Measurements from ENCODE around the gene NR2F6. TPM values are rescaled to one million over a fixed set of nuclear protein-coding genes. Genes with fewer than 3 reads are reported as not detected.

Gene NR2F6
- total and polyA plus RNA-seq, 2 of the 4 experiments (the other 2 are of a cell fraction) = 8.4 to 20.5 TPM

DNA sequence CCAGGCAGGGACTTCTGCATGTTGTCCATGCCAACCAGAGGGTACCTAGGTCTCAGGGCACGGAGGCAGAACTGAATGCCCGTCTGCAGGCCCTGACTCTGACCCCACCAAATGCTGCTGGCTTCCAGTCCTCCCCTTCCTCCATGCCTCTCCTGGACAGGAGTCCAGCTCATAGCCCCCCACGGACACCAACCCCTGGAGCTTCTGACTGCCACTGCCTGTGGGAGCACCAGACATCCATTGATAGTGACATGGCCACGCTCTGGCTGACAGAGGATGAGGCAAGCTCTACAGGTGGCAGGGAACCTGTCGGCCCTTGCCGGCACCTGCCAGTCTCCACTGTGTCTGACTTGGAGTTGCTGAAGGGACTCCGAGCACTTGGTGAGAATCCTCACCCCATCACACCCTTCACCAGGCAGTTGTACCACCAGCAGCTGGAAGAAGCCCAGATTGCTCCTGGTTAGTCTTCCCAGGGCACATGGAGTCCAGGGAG, 37.8 kb upstream of the NR2F6 start:
- Histone ChIP-seq H3K23ac (ENCODE audit: low read depth, low read length) (no peak overlapping the region), H3K56ac (ENCODE audit: extremely low read depth, insufficient read depth, low read length) (no peak overlapping the region), H3K36me3 (ENCODE audit: control insufficient read depth, insufficient read depth, low read length) (peaks cover 5% of the 10 kb centered on the region), H2AK5ac (ENCODE audit: low read depth, low read length) (no peak overlapping the region), H3K4ac (ENCODE audit: low read depth, low read length) (no peak overlapping the region), H4K20me1 (ENCODE audit: insufficient read depth, low read length) (no peaks in the 10 kb centered on the region), H3K9me3 (ENCODE audit: control insufficient read depth, insufficient read depth, low read length) (no peaks in the 10 kb centered on the region), H2AFZ (replicated peaks; ENCODE audit: low read length, poor library complexity) (no peak overlapping the region), H3K9me1 (ENCODE audit: insufficient read depth, low read length) (no peaks in the 10 kb centered on the region), H4K91ac (ENCODE audit: insufficient read depth, low read depth, low read length) (no peak overlapping the region), H3K27me3 (ENCODE audit: control insufficient read depth, insufficient read depth, low read length) (no peaks in the 10 kb centered on the region), H3K27ac (ENCODE audit: insufficient read depth, low read length) (no peak overlapping the region), H3K4me2 (ENCODE audit: low read depth, low read length) (no peak overlapping the region), H3K4me1 (ENCODE audit: control insufficient read depth, insufficient read depth, low read length) (no peaks in the 10 kb centered on the region), H2BK5ac (ENCODE audit: low read depth, low read length, poor library complexity, severe bottlenecking) (no peak overlapping the region), H3K9ac (ENCODE audit: low read depth, low read length) (no peak overlapping the region), H3K4me3 (ENCODE audit: insufficient read depth, low read depth, low read length) (no peak overlapping the region), H3K18ac (ENCODE audit: low read depth, low read length) (no peak overlapping the region), H4K8ac (ENCODE audit: low read depth in 2 of 2, low read length in 2 of 2) (no peak overlapping the region), H3K79me1 (ENCODE audit: low read depth in 1 of 2, low read length in 2 of 2) (no peaks in the 10 kb centered on the region), H2BK20ac (ENCODE audit: low read depth, low read length) (no peak overlapping the region), H2AK9ac (replicated peaks; ENCODE audit: low read depth, low read length, poor library complexity) (no peak overlapping the region), H2BK15ac (ENCODE audit: low read depth, low read length) (no peak overlapping the region), H4K5ac (ENCODE audit: low read depth, low read length) (no peak overlapping the region), H2BK120ac (ENCODE audit: low read depth, low read length) (no peak overlapping the region), H3K14ac (replicated peaks; ENCODE audit: low read depth, low read length) (no peak overlapping the region)
- POLR2A ChIA-PET (ENCODE audit: unreplicated experiment) = no interaction called here
- dilution Hi-C loops (cut with HindIII; ENCODE audit: low sequenced_read_pairs, unreplicated experiment) = no loop called here
- in situ Hi-C loops (cut with MboI; ENCODE audit: low sequenced_read_pairs) = loop anchor here (10.0 kb wide), 1 partner anchor 79 kb away; no protein-coding TSS in a partner anchor
- CTCF ChIA-PET = interaction anchor here (0.9 kb wide), 1 partner anchor 22 kb away, joined by 3 read pairs; no protein-coding TSS in a partner anchor
- intact Hi-C loops (cut with micrococcal nuclease) = loop anchor here (2.0 to 10.0 kb wide), 2 partner anchors 387 to 509 kb away; no protein-coding TSS in a partner anchor
- DNase-seq = no peak
- WGBS, 2 experiments (ENCODE audit: extremely low coverage in 2 of 2, insufficient read length in 1 of 2) = 20% methylated on average over 1 of the region's 7 CpGs; no CpG with 5 or more reads in 1 of the 2 experiments
- no peak for ATAC-seq (ENCODE audit: low read depth)
- BruUV-seq (replicated peaks) = no TSS peak
- TF ChIP-seq, protein P1, sequence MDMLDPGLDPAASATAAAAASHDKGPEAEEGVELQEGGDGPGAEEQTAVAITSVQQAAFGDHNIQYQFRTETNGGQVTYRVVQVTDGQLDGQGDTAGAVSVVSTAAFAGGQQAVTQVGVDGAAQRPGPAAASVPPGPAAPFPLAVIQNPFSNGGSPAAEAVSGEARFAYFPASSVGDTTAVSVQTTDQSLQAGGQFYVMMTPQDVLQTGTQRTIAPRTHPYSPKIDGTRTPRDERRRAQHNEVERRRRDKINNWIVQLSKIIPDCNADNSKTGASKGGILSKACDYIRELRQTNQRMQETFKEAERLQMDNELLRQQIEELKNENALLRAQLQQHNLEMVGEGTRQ (IDR thresholded peaks at IDR 0.05; ENCODE audit: low read depth, low read length) = no peak
- TF ChIP-seq MAZ (IDR thresholded peaks at IDR 0.05; ENCODE audit: borderline replicate concordance, low read depth, low read length) (no peak), RAD21 (IDR thresholded peaks at IDR 0.05; ENCODE audit: low read length) (no peak), RCOR1 (IDR thresholded peaks at IDR 0.05; ENCODE audit: insufficient replicate concordance, low read length) (no peak), SMC3 (IDR thresholded peaks at IDR 0.05; ENCODE audit: low read depth, low read length) (no peak), MAFK (IDR thresholded peaks at IDR 0.05; ENCODE audit: low read depth, low read length) (no peak), NFE2L2 (IDR thresholded peaks at IDR 0.05; ENCODE audit: low read depth, low read length) (no peak), BHLHE40 (IDR thresholded peaks at IDR 0.05; ENCODE audit: low read depth, low read length) (no peak), POLR2A (IDR thresholded peaks at IDR 0.05; ENCODE audit: low read depth, low read length) (no peak), CHD1 (IDR thresholded peaks at IDR 0.05; ENCODE audit: low read depth, low read length) (no peak), MXI1 (IDR thresholded peaks at IDR 0.05; ENCODE audit: borderline replicate concordance, low read depth, low read length) (no peak), FOS (IDR thresholded peaks at IDR 0.05; ENCODE audit: low read depth, low read length) (no peak), ELK1 (IDR thresholded peaks at IDR 0.05; ENCODE audit: borderline replicate concordance, low read depth, low read length) (no peak), RFX5 (IDR thresholded peaks at IDR 0.05; ENCODE audit: low read depth, low read length) (no peak)
- TF ChIP-seq, protein P2, sequence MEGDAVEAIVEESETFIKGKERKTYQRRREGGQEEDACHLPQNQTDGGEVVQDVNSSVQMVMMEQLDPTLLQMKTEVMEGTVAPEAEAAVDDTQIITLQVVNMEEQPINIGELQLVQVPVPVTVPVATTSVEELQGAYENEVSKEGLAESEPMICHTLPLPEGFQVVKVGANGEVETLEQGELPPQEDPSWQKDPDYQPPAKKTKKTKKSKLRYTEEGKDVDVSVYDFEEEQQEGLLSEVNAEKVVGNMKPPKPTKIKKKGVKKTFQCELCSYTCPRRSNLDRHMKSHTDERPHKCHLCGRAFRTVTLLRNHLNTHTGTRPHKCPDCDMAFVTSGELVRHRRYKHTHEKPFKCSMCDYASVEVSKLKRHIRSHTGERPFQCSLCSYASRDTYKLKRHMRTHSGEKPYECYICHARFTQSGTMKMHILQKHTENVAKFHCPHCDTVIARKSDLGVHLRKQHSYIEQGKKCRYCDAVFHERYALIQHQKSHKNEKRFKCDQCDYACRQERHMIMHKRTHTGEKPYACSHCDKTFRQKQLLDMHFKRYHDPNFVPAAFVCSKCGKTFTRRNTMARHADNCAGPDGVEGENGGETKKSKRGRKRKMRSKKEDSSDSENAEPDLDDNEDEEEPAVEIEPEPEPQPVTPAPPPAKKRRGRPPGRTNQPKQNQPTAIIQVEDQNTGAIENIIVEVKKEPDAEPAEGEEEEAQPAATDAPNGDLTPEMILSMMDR (conservative IDR thresholded peaks at IDR 0.05; ENCODE audit: low read depth, low read length) = no peak

All from IMR-90 (cell line).